HG03066 (cell line): ENCODE data around the gene CRIM1.

Source experiments
- ATAC-seq: cut with Tn5 transposase; IDR thresholded peaks from one replicate; pipeline ENCODE4 v1.9.1; 2021; ENCODE audit warnings: low read depth; ENCODE audit not compliant: unreplicated experiment

CRIM1 gene

GRCh38 chr2:36393738-36394256 lies 38.2 kb downstream of the CRIM1 start:
- no peak for ATAC-seq

- no peak for ATAC-seq
Measured at GRCh38 chr2:36394804-36395203, 39.2 kb downstream of the CRIM1 start.

DNA sequence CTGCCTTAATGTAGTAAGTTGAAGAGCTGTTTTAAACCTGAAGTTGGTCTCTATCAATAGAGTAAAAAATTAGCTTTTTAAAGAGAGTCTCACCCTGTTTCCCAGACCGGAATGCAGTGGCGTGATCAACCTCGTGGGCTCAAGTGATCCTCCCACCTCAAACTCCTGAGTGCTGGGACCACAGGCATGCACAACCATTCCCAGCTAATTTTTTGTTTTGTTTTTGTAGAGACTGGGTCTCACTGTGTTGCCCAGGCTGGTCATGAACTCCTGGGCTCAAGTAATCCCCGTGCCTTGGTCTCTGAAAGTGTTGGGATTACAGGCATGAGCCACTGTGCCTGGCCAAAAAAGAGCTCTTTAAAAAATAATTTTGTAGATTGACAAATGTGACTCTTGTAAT lies 40.3 kb downstream of the CRIM1 start:
- no peak for ATAC-seq

- no peak for ATAC-seq
Measured at GRCh38 chr2:36396878-36397539, 41.4 kb downstream of the CRIM1 start.

- no peak for ATAC-seq
Measured at GRCh38 chr2:36397728-36398413, 42.3 kb downstream of the CRIM1 start.

- no peak for ATAC-seq
Measured at GRCh38 chr2:36399050-36399449, 43.5 kb downstream of the CRIM1 start.

GRCh38 chr2:36403675-36404230 lies 48.2 kb downstream of the CRIM1 start:
- peak; percentile 39 for ATAC-seq

DNA sequence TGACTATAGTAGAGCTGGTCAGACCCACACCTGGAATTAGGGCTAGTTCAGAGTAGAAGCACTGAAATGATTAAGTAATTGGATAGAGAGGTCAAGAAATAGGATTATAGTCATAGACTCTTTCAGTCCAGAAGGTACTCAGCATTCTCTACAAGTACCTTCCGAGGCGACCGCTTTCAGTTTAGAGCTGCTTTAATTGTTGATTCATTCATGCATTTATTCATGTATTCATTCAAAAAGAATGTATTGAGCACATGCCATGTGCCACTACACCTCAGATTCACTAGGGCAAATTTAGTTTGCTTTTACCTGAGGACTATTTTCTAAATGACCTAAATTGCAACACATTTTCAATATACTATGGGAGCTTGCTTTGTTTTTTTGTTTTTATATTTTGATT lies 48.7 kb downstream of the CRIM1 start:
- ATAC-seq: peak; percentile 34

GRCh38 chr2:36404754-36405153 lies 49.2 kb downstream of the CRIM1 start:
- ATAC-seq: peak; percentile 71

DNA sequence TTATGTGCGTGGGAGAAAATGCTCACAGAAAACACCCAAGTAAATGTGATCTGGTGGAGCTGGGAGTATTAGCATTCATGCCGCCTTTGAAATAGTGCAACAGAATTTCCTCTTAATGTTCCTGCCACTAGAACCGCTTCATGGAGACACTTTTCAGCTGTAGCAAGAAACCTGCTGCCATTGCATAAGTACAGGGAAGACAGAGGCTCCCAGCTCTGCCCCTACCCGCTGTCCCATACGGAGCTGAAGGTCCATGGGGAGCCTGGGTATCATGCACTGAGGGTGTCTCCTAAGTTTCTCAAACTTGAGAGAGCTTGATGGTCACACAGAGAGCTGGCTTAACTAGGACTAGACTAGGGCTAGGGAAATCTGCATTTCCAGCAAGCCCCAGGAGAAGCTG lies 49.6 kb downstream of the CRIM1 start:
- ATAC-seq: peak; percentile 6

GRCh38 chr2:36406296-36406695 lies 50.7 kb downstream of the CRIM1 start:
- no peak for ATAC-seq

DNA sequence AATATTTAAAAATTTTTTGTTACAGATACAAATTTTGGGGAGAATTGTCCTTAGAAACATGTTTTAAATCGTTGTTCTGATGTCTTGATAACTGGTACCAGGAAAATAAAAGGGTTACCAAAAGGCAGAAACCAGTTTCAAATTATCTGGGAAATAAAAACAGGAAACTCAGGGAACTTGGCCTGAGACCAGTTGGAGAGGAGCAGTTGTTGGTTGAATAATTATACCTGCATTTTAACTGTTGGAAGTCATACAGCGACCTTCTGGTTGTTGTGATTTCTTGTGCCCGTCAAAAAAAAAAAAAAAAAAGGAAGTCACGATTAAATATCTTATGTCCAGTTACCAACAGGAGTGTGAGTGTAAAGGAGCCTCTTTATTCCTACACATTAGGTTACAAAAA lies 51.8 kb downstream of the CRIM1 start:
- no peak for ATAC-seq

DNA sequence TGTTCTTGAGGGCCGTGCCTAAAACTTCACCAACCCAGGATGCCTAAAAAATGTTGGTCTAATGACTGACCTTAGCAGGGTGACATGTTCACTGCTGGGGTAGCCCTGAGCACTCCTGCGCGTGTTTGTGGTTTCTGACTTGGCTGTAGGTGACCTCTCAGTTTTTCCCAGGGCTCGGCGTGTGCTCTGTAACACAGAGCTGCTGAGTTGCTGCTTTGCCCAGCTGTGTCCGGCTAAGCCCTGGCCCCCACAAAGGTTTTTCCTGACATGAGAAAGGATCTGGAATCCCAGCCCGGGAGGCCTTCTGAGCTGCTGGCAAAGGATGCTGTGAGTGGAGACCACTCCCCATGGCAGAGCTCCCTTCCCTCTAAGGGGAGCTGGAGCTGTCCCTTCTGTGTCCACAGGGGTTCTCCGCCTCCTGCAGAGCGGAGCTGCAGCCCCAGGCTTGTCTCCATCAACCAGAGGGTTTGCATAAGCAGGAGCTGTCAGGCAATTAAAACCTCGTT lies 52.7 kb downstream of the CRIM1 start:
- no peak for ATAC-seq

- ATAC-seq: no peak
Measured at GRCh38 chr2:36409335-36409734, 53.8 kb downstream of the CRIM1 start.

DNA sequence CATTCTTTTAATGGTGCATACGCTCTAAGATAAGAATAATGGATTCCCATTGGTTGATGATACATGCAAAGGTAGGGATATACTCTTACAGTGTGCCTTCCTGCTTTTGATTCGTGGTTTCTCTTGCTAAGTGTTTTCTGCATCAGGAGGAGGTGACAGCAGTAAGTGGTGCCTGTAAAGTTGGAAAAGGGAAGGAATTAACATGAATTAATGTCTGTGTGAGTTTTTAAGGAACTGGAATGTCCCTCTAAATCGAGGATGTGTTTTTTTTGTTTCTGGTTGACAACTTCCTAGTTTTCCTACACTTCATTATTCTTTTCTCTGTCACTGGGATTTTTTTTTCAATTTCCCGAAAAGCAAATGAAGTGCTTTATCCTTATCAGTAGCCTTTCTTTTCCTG lies 54.4 kb downstream of the CRIM1 start:
- no peak for ATAC-seq

GRCh38 chr2:36410681-36411080 lies 55.1 kb downstream of the CRIM1 start:
- no peak for ATAC-seq

DNA sequence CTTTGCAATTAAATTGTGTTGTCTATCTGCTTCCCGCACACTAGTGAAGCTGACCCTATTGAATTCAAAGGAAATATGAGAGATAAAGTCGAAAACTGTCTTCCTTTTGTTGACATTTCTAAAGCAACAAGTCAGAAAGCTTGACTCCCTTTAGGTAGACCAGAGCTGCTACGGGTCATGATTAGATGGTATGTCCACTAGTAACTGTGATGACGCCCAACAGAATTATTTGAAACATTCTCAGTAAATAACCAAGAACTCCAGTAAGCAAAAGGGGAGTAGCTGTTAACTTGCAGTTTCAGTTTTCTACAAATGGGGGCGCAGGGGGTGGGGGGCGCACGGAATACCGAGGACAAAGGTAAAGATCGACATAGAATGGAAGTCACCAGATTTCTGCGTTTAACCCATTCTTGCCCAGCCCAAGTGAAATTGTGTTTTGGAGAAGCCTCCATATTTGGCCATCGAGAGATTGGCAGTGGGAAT lies 56.4 kb downstream of the CRIM1 start:
- no peak for ATAC-seq

- no peak for ATAC-seq
Measured at GRCh38 chr2:36413218-36413617, 57.6 kb downstream of the CRIM1 start.

GRCh38 chr2:36414307-36414706 lies 58.7 kb downstream of the CRIM1 start:
- no peak for ATAC-seq

DNA sequence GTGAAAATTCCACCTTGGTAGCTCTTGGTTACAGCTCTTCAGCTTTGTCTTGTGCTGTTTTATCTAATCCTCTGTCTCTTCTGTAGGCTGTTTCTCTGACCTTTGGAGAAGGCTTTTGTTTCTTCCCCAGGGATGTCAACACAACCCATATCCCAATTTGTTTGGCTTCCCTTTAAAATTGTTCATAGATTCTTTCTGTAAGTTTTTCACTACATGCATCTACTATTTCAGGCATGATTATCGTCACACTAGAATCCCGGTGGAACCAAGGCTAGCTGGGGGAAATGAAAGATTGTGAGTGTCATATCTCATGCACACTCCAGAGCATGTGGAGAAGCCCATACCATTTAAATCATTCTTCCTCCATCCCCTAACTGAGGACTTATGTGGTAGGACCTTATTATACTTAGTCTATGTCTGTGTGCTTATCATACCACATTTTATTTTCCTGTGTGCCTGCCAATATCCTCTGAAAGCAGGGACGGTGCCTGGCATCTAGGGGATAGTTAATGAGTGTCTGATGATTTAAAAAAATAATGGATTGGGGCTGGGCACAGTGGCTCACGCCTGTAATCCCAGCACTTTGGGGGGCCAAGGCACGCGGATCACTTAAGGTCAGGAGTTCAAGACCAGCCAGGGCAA lies 59.9 kb downstream of the CRIM1 start:
- no peak for ATAC-seq
